Heart left ventricle (tissue), 16 donors: ENCODE measurements around the gene MPPED1. TPM values are rescaled to one million over a fixed set of nuclear protein-coding genes. Genes with fewer than 3 reads are reported as not detected.

Experiments used
- ATAC-seq, 4 donors: fragments of 200-7000 bp; cut with Tn5 transposase; one replicate each; pipeline ENCODE4 v1.9.1; 2020 to 2022; ENCODE audit warnings: moderate library complexity in 4 of 4, mild to moderate bottlenecking in 3 of 4, moderate number of reproducible peaks in 1 of 4
- DNase-seq, 5 donors: peaks; one replicate each; pipeline ENCODE4 v3.0.0-alpha.2; 2020
- H3K27ac ChIP-seq, 12 donors: fragments of 200-600 bp; sonication (generic) in 4 of 12; one replicate each; pipeline versions ENCODE4 v1.5.0 to v1.8.0; 2016 to 2022; ENCODE audit warnings: mild to moderate bottlenecking in 2 of 12
- H3K27me3 ChIP-seq, 9 donors: fragments of 200-600 bp; sonication (generic) in 2 of 9; one replicate each; pipeline versions ENCODE4 v1.5.1 to v1.8.0; 2016 to 2022; ENCODE audit warnings: mild to moderate bottlenecking in 3 of 9
- H3K36me3 ChIP-seq, 9 donors: fragments of 200-600 bp; sonication (generic) in 2 of 9; one replicate each; pipeline versions ENCODE4 v1.5.0 to v1.8.0; 2018 to 2022; ENCODE audit warnings: mild to moderate bottlenecking in 2 of 9
- H3K4me1 ChIP-seq, 12 donors: fragments of 200-600 bp; sonication (generic) in 4 of 12; one replicate each; pipeline versions ENCODE4 v1.5.0 to v1.8.0; 2016 to 2022; ENCODE audit warnings: mild to moderate bottlenecking in 3 of 12
- H3K4me3 ChIP-seq, 12 donors: fragments of 200-600 bp; sonication (generic) in 4 of 12; one replicate each; pipeline versions ENCODE4 v1.5.0 to v1.8.0; 2017 to 2022; ENCODE audit warnings: mild to moderate bottlenecking in 9 of 12, moderate library complexity in 4 of 12
- H3K9me3 ChIP-seq, 12 donors: fragments of 200-600 bp; sonication (generic) in 4 of 12; one replicate each; pipeline versions ENCODE4 v1.5.0 to v1.8.0; 2016 to 2022; ENCODE audit warnings: mild to moderate bottlenecking in 1 of 12
- POLR2A ChIP-seq, 2 donors: fragments of 450-650 bp; IDR thresholded peaks; one replicate each; pipeline ENCODE4 v1.6.1; 2017; ENCODE audit warnings: antibody characterized with exemption in 2 of 2, mild to moderate bottlenecking in 2 of 2, moderate library complexity in 2 of 2
- WGBS, 4 donors: extraction: QIAGEN DNeasy Blood & Tissue Kit in 2 of 4; methylation state at CpG; one replicate each; pipeline versions ENCODE4 v1.1.5 to v1.1.7; 2013 to 2018; 5-methylcytosine and 5-hydroxymethylcytosine counted together
- intact Hi-C, 10 donors: fragments of 100-400 bp; cut with DNase I; formaldehyde crosslinking; loops; one replicate each; pipeline versions ENCODE4 v1.11.1 to v1.14.2; 2022
- long read RNA-seq, 3 donors: library from polyadenylated mRNA; unstranded; transcript quantifications; one replicate each; pipeline ENCODE4 v2.0.0, GENCODE V29; 2020 to 2021
- polyA plus RNA-seq, 2 donors: library from polyadenylated mRNA; stranded (reverse); fragments of 200-250 nt; gene quantifications; one replicate each; pipeline ENCODE4 v1.2.3, GENCODE V29; 2013
- total RNA-seq, 9 donors: library from RNA; depleted of rRNA in 2 of 9; stranded (reverse); fragments of >200 nt in 2 of 9; fragmentation: NEBNext Ultra II Directional in 3 of 9; extraction: Animal tissue kit (Norgen Biotek cat#: 25700) in 3 of 9; gene quantifications; one replicate each; pipeline versions ENCODE4 v1.1.0 to v1.2.4, GENCODE V29; 2016 to 2023
- TF ChIP-seq, protein P1 (sequence below), 12 donors: fragments of 200-600 bp; sonication (generic) in 4 of 12; IDR thresholded peaks; one replicate each; pipeline versions ENCODE4 v1.5.0 to v1.8.0; 2018 to 2022; ENCODE audit warnings: antibody characterized with exemption in 12 of 12, mild to moderate bottlenecking in 5 of 12
- donor health status: ischemic (EF 13 %, LVEDD 7.1; RV severe dilation, severe dysfunction).
- donor health status: healthy with polysubstance abuse.
- donor health status: DM: no; HTN: yes; CAD: no.
- donor health status: DM: no; HTN: no; CAD: no.
- donor health status: ischemic (EF 25% LVEDD 6.9; RV normal size, moderate dysfunction).
- donor health status: ischemic (EF 25% LVEDD 5.7; RV mildly dilated, moderate dysfunction).
- donor health status: healthy.
- donor health status: DM: yes; HTN: yes; CAD: no.
- donor health status: ischemic (EF 35%, LVEDD 5.7; RV mildly dilated, moderate dysfunction).
- donor health status: nonischemic (EF 11% LVEDD 7.7; RV severe dilation, severe dysfunction).
- donor health status: DM: yes; HTN: yes; CAD: no.
- donor health status: PGD.
- donor health status: ischemic (EF 29% LVEDD 5.4; RV normal size, mild dysfunction).
- donor health status: nonischemic (EF 23%, LVEDD 6.1; RV moderate dilation, normal function).

The MPPED1 gene, protein sequence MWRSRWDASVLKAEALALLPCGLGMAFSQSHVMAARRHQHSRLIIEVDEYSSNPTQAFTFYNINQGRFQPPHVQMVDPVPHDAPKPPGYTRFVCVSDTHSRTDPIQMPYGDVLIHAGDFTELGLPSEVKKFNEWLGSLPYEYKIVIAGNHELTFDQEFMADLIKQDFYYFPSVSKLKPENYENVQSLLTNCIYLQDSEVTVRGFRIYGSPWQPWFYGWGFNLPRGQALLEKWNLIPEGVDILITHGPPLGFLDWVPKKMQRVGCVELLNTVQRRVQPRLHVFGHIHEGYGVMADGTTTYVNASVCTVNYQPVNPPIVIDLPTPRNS
- total RNA-seq (under 1 TPM in 1 of 9 donors, not detected in 8; 0.12 TPM), polyA plus RNA-seq (not detected)
- long read RNA-seq, donor 1 = 0 reads
- long read RNA-seq, donor 2 = 0 reads
- long read RNA-seq, donor 3 = 0 reads

DNA sequence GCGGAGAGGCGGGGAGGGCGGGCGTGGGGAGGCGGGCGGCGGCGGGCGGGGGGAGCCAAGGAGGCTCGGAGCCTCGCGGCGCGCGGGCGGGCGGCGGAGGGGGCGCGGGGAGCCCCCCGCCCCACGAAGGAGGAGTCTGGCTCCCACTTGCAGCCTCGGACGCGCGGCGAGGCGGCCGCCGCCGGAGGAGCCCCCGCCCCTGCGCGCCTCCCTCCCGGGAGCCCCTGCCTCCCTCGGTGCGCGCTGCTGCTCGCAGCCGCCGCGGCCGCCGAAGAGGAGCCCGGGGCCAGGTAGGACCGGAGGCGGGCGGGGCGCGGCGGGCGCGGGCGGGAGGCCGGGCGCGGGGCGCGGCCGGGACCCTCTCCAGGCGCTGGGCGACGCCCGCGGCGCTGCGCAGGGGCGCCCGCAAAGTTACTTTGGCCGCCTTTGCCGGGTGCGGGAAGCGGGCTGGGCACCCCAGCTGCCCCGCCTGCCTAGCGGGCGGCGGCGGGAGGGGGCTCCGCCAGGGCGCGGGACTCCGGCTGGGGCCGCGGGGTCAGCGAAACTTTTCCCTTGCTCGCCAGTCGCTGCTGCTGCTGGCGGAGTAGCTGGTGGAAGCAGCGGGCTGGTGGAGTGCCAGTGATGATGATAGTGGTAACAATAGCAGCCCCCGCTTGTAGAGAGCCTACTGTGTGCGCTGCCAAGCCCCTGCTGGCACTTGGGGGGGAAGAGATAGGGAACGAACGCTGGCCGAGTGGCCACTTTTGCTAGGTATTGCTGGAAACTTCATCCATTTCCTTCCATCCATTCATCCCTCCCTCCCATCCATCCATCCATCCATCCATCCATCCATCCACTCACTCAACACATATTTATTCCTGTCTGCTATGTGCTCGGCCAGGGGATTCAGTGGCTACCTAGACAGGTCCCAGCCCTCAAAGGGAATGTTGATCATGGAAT is at the start of gene MPPED1:
Gene MPPED1 (plus strand): TSS at position 146 of the 939 bp plus-strand sequence. CDS start 12,972 bp downstream, outside the sequence.
- intact Hi-C loops = no loop called here
- ATAC-seq (no peak), DNase-seq (peak in 2 of 5 donors; percentile 2 to 28)
- Histone ChIP-seq H3K27ac (no peak within 1 kb of the TSS), H3K9me3 (no peaks in the 10 kb centered on the region), H3K4me1 (peaks cover 0 to 13% (median 0%) of the 10 kb centered on the region in 12 donors), H3K36me3 (no peaks in the 10 kb centered on the region), H3K27me3 (peaks cover 26 to 76% (median 40%) of the 10 kb centered on the region in 9 donors), H3K4me3 (peak within 1 kb of the TSS in 2 of 12 donors; percentile 19 to 40)
- TF ChIP-seq POLR2A (IDR thresholded peaks at IDR 0.05) = no peak
- TF ChIP-seq, protein P1, sequence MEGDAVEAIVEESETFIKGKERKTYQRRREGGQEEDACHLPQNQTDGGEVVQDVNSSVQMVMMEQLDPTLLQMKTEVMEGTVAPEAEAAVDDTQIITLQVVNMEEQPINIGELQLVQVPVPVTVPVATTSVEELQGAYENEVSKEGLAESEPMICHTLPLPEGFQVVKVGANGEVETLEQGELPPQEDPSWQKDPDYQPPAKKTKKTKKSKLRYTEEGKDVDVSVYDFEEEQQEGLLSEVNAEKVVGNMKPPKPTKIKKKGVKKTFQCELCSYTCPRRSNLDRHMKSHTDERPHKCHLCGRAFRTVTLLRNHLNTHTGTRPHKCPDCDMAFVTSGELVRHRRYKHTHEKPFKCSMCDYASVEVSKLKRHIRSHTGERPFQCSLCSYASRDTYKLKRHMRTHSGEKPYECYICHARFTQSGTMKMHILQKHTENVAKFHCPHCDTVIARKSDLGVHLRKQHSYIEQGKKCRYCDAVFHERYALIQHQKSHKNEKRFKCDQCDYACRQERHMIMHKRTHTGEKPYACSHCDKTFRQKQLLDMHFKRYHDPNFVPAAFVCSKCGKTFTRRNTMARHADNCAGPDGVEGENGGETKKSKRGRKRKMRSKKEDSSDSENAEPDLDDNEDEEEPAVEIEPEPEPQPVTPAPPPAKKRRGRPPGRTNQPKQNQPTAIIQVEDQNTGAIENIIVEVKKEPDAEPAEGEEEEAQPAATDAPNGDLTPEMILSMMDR (IDR thresholded peaks at IDR 0.05) = no peak
- WGBS, 4 donors = 1 to 4% (median 2%) methylated on average over 16 to 95 of the region's 95 CpGs

DNA sequence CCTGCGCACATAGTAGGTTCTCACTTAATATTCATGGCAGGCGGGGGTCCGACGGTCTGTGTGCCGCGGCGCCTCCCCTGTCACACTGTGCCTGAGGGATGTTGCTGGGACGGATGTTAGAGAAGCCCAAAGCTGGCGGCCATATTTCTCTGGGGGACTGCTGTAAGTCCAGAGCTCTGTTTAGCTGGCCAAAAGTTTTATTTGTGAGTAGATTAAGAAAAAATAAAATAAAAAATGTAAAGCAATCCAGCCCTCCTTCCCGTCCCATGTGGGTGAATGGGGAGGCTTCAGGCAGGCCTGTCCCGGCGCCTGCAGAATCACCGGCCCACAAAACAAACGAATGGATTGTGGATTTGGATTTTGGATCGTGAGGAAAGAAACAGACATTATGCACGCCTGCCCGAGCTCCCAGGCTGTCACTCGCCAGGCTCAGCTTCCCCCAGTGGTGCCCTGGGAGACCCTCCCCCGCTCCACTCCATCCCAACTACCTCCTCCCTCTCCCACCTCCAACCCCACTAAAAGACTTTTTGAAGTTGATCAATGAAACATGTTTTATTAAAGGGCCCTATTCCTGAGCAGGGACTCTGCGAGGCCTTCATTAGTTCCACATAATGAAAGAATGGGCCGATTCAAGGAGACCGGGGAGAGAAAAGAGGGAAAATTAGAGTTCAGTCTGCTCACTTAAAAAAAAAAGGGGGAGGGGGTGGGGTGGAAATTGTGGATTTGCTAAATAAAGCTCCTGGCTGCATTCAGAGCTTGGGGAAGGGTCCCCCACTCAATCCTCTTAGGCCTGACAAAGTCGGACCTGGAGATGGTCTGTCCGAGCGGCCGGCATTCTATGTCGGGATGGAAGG is 48.3 kb upstream of the MPPED1 start:
- Histone ChIP-seq H3K4me3 (no peak overlapping the region), H3K36me3 (no peaks in the 10 kb centered on the region), H3K9me3 (no peaks in the 10 kb centered on the region), H3K27ac (no peak overlapping the region), H3K4me1 (no peaks in the 10 kb centered on the region), H3K27me3 (peaks cover 0 to 63% (median 8%) of the 10 kb centered on the region in 9 donors)
- ATAC-seq (no peak), DNase-seq (no peak)
- no peak for TF ChIP-seq POLR2A (IDR thresholded peaks at IDR 0.05)
- TF ChIP-seq, protein P1 (IDR thresholded peaks at IDR 0.05) = no peak
- WGBS, 4 donors = 76 to 82% (median 80%) methylated on average over 27 of the region's 27 CpGs
- intact Hi-C loops = no loop called here

DNA sequence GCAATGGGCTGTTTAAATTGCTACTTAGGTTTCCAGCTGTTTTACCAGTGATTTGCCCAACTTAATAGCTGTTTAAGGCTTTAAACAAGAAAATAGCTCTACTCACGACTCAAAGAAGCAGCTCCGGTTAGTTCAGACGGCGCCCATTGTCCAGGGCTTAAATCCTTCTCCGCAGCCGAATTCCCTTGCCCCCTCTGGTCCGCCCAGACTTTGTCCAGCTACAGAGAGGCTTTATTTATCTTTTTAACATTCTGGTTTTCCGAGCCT is 47.7 kb upstream of the MPPED1 start:
- Histone ChIP-seq H3K27me3 (peaks cover 0 to 69% (median 8%) of the 10 kb centered on the region in 9 donors), H3K36me3 (no peaks in the 10 kb centered on the region), H3K27ac (no peak overlapping the region), H3K4me1 (no peaks in the 10 kb centered on the region), H3K9me3 (no peaks in the 10 kb centered on the region), H3K4me3 (no peak overlapping the region)
- WGBS, 4 donors = 85 to 91% (median 87%) methylated on average over 8 of the region's 8 CpGs
- intact Hi-C loops = no loop called here
- TF ChIP-seq POLR2A (IDR thresholded peaks at IDR 0.05) = no peak
- TF ChIP-seq, protein P1 (IDR thresholded peaks at IDR 0.05) = no peak
- ATAC-seq = no peak
- DNase-seq = no peak
